NCI-H128 (cell line): ENCODE results near the gene SVIL.
"Not testable (repeated sequence)": the region's sequence is repeated elsewhere in the genome, so short reads cannot be mapped to it uniquely, and the experiment has no call there.

Experiments
- DNase-seq: peaks from one replicate; lab custom pipeline; 2025; ENCODE audit not compliant: unreplicated experiment; lab: John Stamatoyannopoulos, UW

The SVIL gene

GRCh38 chr10:29492774-29493173 is 142.0 kb downstream of the SVIL start:
- no peak for DNase-seq

DNA sequence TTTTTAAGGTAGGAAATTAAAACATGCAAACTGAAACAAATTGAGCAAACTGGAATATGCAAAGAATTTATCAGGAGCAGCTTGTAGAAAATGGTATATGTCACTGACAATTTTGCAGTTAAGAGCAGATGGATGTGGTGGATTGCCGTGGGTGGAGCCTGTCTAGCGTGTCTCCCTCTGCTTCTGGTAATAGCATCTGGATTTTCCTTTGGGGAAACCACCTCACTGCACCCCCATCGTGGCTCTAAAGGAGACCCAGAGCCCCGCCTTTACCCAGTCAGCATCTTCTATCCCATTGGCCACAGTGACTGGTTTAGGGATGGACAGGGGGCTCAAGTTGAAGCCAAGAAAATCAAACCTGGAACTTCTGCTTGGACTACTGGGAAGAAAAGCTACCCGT is 142.9 kb downstream of the SVIL start:
- DNase-seq: no peak

- DNase-seq: not testable (repeated sequence)
Observed at GRCh38 chr10:29490781-29491280, 143.9 kb downstream of the SVIL start.

- not testable (repeated sequence) for DNase-seq
Observed at GRCh38 chr10:29488471-29488870, 146.3 kb downstream of the SVIL start.

- not testable (repeated sequence) for DNase-seq
Observed at GRCh38 chr10:29487884-29488266, 146.9 kb downstream of the SVIL start.

DNA sequence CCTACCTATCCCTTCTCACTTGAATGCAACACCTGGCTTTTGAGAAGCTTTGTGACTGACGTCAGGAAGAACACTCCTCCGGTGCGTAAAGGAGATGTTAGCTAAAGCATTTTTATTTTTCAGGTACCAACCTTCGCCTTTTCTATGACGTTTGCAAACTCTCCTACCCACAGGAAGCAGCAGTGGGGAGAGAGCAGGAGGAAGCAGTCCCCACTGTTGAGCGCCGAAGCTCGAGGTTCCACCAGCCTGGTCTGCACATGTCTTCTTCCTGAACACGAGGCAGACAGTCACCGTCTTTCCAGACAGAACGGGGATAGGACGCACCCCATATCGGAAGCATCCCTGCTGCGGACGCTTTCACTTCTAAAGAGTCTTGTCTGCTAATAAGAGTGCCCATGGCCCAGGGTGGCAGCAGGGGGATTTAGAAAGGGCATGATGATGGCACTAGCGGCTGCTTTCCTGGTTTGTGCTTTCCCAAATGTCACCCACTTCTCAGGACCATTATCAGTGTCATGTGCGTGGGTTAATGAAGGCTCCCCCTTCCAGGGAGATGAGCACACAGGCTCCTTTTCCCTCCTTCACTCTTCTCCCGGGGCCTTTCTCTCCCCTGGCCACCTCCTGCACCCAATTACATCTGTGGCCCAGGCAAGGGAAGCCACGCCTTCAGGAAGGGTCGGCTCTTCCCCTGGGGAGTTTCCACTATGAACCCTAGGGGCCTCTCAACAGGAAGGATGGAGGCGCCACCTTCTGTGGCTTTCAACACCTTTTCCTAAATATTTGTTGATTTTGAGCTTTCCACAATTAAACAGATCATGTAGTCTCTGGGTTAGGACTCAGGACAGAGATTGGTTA is 147.5 kb downstream of the SVIL start:
- not testable (repeated sequence) for DNase-seq

DNA sequence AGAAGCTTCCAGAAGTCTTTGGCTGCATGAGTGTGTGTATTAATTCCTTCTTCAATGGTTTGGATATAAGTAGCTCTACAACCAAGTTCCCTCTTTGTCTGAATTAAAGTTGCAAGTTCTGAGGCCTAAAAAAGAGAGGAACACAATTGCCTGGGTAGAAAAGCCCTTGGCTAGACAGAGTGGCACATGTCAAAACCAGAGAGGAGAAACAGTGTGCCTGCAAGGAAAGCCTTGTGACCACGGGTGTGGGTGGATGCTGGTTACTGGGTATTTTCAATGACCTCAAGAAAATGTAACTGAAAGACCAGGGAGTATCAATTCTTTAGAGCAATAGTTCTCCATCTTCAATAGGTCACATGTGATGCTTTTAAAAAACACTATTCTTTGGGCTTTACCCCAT is 148.3 kb downstream of the SVIL start:
- DNase-seq: no peak

GRCh38 chr10:29484677-29485076 is 150.1 kb downstream of the SVIL start:
- not testable (repeated sequence) for DNase-seq

- DNase-seq: no peak
Observed at GRCh38 chr10:29482591-29483431, 152.0 kb downstream of the SVIL start.

GRCh38 chr10:29481906-29482440 is 152.8 kb downstream of the SVIL start:
- DNase-seq: no peak

DNA sequence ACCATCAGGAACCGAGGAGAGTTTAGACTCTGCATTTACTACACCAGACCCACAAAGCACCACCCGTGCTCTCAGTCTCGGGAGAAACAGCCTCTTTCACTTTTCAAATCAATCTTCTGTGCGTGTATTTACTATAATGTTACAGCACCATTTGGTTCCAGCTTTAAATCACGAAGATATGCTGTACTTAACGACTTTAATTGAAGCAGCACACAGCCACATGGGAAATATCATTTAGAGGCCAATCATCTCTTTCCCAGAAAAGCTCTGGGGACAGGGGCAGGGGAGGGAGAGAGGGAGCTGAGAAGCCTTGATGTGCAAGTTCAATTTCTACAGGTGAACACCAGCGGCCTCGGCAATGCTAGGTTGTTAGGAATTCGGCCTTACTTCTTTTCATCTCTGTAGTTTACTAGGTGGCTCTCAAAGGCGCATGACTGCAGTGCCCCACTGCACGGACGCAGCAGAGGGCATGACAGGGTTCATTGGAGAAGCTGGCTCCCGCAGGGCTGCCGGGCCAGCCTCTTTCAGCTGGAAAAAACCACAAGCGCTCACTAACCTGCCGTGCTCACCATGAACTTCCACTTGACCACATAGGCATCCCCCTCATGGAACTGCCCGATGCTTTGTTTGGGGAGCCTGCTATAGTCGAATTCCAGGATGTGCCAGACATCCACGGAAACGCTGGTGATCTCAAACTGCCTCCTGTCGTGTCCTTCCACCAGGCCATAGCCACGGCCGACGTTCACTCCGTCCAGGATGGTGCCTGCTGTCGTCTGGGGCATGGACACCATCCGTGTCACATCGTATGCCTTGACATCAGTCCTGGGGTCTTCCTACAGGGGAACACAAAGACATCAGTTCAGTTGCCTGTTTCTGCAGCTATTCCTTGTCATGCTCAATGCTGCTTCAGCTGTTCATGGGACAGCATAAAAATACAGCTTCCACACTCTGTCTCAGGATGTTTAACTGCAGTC is 154.5 kb downstream of the SVIL start:
- DNase-seq: no peak

- DNase-seq: no peak
Observed at GRCh38 chr10:29479081-29479925, 155.5 kb downstream of the SVIL start.

- DNase-seq: no peak
Observed at GRCh38 chr10:29473406-29474100, 161.2 kb downstream of the SVIL start.

GRCh38 chr10:29473087-29473356 is 161.7 kb downstream of the SVIL start:
- no peak for DNase-seq

DNA sequence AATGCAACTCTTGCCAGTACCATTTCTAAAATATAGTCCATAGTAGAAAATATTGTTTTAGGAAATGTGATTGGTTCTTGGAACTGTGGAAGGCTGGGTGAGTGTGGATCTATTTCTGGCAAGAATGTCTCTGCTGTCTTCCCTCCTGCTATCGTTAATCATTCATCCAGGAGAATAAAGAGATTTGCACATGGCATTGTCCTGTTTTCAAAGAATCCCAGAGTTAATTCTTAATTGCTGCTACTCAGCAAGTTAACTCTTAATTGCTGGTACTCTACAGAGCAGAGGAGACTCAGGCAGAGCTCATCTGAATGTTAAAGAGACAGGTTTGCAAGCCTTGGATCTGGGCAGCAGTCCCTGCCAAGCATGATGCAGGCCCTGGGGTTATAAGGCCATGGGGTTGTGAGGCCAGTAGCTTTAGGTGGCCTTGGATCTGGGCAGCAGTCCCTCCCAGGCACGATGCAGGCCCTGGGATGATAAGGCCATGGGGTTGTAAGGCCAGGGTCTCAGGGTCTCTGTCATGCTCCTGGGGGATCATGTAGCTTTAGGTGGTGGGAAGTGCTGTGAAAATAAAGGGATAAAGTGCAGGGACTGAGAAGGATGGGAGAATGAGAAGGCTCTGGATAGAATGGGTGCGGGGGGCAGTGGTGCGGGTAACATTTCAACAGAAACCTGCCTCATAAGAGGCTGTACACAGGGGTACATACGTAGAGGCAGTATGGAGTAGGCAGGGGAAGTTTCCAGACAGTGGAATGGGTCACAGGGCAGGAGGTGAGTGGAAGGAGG is 162.3 kb downstream of the SVIL start:
- no peak for DNase-seq

DNA sequence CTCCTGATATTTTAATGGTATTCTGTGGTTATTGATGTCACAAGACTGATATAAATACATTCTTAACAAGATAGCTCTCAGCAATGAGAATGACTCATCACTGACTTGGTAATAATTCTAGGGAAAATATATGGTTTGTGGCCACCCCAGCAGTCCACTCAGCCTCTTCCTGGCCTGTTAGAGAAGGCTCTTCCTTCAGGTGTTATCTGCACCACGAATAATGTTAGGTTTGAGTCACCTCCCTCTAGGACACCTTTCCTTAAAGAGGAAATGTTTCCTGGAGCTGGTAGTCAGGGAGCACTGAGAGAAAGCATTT is 163.3 kb downstream of the SVIL start:
- DNase-seq: no peak

DNA sequence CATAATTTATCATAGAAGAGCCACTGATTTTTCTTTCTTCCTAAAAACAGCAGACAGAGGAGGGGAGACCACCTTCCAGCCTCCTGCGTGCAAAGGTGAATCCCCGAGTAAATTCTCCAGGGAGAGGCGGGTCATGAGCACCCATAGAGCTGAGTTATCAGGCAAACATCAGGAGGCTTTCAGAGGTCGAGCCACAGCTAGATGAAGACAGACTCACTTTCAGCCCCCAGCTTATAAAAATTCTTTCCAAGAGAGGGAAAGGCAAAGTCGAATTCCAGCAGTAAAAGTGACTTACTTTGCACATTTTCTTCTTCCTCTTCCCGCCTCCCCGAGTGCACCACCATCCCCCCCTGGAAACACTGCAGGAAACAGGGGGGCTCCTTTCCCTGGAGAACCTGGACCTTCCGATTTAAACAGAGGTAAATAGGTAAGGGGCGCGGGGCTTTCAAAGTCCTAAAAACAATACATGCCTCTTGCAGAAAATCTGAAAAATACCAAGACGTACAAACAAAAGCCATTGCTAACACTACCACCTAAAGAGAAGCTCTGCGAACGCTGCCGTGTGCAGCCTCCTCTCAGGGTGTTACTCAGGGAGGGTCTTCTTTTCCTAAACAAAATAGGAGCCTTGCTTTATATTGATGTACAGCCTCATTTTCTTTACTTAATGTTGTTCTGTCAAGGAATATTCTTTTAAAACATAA is 163.8 kb downstream of the SVIL start:
- no peak for DNase-seq

DNA sequence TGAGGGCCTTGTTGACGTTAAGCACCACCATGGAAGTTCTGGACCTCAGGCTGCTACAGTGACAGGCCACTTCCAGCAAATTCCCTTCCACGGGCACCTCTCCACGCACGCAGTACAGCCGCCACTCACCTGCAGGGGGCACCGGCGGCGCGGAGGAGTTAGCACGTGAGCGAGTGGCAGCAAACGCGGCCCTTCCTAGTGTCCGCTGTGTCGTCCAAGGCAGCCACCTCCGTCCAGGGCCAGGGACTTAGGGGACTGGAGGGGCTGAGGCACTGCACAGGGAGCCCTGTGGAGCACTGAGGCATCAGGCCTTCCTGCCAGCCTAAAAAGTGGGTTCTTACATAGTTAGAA is 164.4 kb downstream of the SVIL start:
- DNase-seq: no peak
